Caco-2 (cell line): ENCODE measurements around the gene CSTPP1. TPM values are rescaled to one million over a fixed set of nuclear protein-coding genes. Genes with fewer than 3 reads are reported as not detected.

ENCODE experiments used
- BruUV-seq: library from RNA; stranded (reverse); fragments of 400-500 nt; replicated peaks from 2 replicates; lab custom pipeline; 2021; lab: Mats Ljungman, UMichigan
- CTCF ChIA-PET: fragments of 300-600 bp; sonication (Branson Sonifier 250); formaldehyde crosslinking; loops from one replicate; lab custom pipeline; 2022; ENCODE audit warnings: antibody characterized with exemption; lab: Charles Lee
- POLR2A ChIA-PET: fragments of 300-600 bp; sonication (Branson Sonifier 250); formaldehyde crosslinking; loops from one replicate; lab custom pipeline; 2022; ENCODE audit warnings: antibody characterized with exemption; lab: Charles Lee
- DNase-seq, 2 experiments: peaks; one replicate each; pipeline versions ENCODE4 v3.0.0 to v3.0.0-alpha.2; 2020 to 2022
- H3K27me3 ChIP-seq: replicated peaks from 2 replicates; pipeline ENCODE4 v1.6.0; 2011; ENCODE audit warnings: low read length; ENCODE audit not compliant: control insufficient read depth, insufficient read depth
- H3K36me3 ChIP-seq: 2 replicates; pipeline ENCODE4 v1.5.1; 2011; ENCODE audit warnings: low read length; ENCODE audit not compliant: control insufficient read depth, insufficient read depth
- H3K4me1 ChIP-seq: fragments of 250-450 bp; sonication (Bioruptor Pico); 2 replicates; pipeline ENCODE4 v1.5.1; 2020; ENCODE audit warnings: mild to moderate bottlenecking
- H3K4me3 ChIP-seq: 2 replicates; pipeline ENCODE4 v1.5.1; 2011; ENCODE audit warnings: low read depth, mild to moderate bottlenecking, control low read depth, low read length
- H3K9me3 ChIP-seq: fragments of 250-450 bp; sonication (Bioruptor Pico); 2 replicates; pipeline ENCODE4 v1.5.1; 2020; ENCODE audit warnings: mild to moderate bottlenecking, moderate library complexity
- H3K27ac Mint-ChIP-seq: one replicate; pipeline ENCODE4 v1.8.0; 2022; ENCODE audit warnings: mixed read lengths; ENCODE audit not compliant: unreplicated experiment
- H3K27me3 Mint-ChIP-seq: one replicate; pipeline ENCODE4 v1.8.0; 2022; ENCODE audit warnings: mixed read lengths; ENCODE audit not compliant: insufficient read depth, unreplicated experiment
- H3K36me3 Mint-ChIP-seq: one replicate; pipeline ENCODE4 v1.8.0; 2022; ENCODE audit warnings: mild to moderate bottlenecking, mixed read lengths; ENCODE audit not compliant: insufficient read depth, unreplicated experiment
- H3K4me1 Mint-ChIP-seq: one replicate; pipeline ENCODE4 v1.8.0; 2022; ENCODE audit warnings: low read depth, mixed read lengths; ENCODE audit not compliant: unreplicated experiment
- H3K4me3 Mint-ChIP-seq: one replicate; pipeline ENCODE4 v1.8.0; 2022; ENCODE audit warnings: mild to moderate bottlenecking, moderate library complexity, mixed read lengths; ENCODE audit not compliant: unreplicated experiment
- H3K9me3 Mint-ChIP-seq: one replicate; pipeline ENCODE4 v1.8.0; 2022; ENCODE audit warnings: mixed read lengths; ENCODE audit not compliant: unreplicated experiment
- intact Hi-C: fragments of 100-400 bp; cut with micrococcal nuclease; formaldehyde crosslinking; loops from one replicate; pipeline ENCODE4 v1.10.0; 2022; ENCODE audit not compliant: unreplicated experiment
- total RNA-seq: library from RNA; stranded (reverse); gene quantifications from 2 replicates; pipeline ENCODE4 v1.2.3, GENCODE V29; 2022
- TF ChIP-seq, protein P1 (sequence below), 2 experiments: fragments of 200-600 bp in 1 of 2; IDR thresholded peaks; 1 replicate in 1 of 2; 2 replicates in 1 of 2; pipeline versions ENCODE4 v1.5.1 to v1.8.0; 2011 to 2022; ENCODE audit warnings: antibody characterized with exemption in 1 of 2, control low read depth in 1 of 2, inconsistent platforms in 1 of 2, low read depth in 1 of 2, low read length in 1 of 2, mild to moderate bottlenecking in 1 of 2, moderate library complexity in 1 of 2; ENCODE audit not compliant: insufficient read depth in 1 of 2, severe bottlenecking in 1 of 2, unreplicated experiment in 1 of 2

Gene CSTPP1
- total RNA-seq, 1 experiment from 2014 or later: 22.9 TPM

DNA sequence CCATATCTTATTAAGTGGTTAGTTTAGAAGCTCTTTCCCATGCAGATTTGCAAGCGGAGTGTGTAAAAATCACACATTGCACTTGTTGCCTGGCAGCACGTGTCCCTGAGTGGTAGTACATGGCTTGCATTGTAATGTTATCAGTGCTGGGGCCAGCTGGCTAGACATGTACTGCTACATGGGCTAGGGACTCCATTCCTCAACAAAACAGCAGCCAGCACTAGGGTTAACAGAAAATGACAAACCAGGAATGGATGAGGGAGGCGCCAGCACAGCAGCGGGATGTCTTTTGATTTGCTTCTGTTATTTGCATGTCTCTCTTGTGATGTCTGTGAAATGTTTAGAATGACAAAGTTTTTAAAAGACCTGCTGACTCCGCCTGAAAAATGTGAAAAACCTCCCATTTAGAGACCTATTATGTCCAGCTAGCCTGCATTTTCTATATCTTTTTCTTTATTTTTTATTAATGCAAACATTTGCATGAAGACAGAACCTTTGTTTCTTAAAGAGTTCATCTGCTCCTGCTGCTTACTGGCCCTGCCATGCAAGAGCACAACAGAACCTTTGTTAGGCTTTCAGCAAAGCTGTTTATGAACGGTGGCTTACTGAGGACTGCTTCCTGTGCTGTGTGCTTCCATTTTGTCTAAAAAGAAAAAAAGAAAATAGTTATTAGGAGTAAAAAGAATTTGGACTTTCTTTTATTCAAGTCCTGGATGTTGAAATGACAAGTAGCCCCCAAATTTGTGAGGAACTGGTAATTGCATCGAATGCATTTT, 40.7 kb downstream of the CSTPP1 start:
- Histone ChIP-seq H3K36me3 (no peaks in the 10 kb centered on the region), H3K4me1 (peaks cover 20% of the 10 kb centered on the region), H3K27me3 (no peaks in the 10 kb centered on the region), H3K9me3 (no peaks in the 10 kb centered on the region), H3K4me3 (no peak overlapping the region)
- Mint-ChIP-seq H3K4me3 (no peak overlapping the region), H3K9me3 (no peaks in the 10 kb centered on the region), H3K27me3 (no peaks in the 10 kb centered on the region), H3K4me1 (peaks cover 10% of the 10 kb centered on the region), H3K27ac (no peak overlapping the region), H3K36me3 (no peaks in the 10 kb centered on the region)
- intact Hi-C loops: no loop called here
- POLR2A ChIA-PET: no interaction called here
- DNase-seq: no peak
- CTCF ChIA-PET: no interaction called here
- no TSS peak for BruUV-seq
- TF ChIP-seq, protein P1, sequence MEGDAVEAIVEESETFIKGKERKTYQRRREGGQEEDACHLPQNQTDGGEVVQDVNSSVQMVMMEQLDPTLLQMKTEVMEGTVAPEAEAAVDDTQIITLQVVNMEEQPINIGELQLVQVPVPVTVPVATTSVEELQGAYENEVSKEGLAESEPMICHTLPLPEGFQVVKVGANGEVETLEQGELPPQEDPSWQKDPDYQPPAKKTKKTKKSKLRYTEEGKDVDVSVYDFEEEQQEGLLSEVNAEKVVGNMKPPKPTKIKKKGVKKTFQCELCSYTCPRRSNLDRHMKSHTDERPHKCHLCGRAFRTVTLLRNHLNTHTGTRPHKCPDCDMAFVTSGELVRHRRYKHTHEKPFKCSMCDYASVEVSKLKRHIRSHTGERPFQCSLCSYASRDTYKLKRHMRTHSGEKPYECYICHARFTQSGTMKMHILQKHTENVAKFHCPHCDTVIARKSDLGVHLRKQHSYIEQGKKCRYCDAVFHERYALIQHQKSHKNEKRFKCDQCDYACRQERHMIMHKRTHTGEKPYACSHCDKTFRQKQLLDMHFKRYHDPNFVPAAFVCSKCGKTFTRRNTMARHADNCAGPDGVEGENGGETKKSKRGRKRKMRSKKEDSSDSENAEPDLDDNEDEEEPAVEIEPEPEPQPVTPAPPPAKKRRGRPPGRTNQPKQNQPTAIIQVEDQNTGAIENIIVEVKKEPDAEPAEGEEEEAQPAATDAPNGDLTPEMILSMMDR (IDR thresholded peaks at IDR 0.05; ENCODE audit: insufficient read depth in 1 of 2, low read depth in 1 of 2, low read length in 1 of 2, severe bottlenecking in 1 of 2, unreplicated experiment in 1 of 2): no peak

DNA sequence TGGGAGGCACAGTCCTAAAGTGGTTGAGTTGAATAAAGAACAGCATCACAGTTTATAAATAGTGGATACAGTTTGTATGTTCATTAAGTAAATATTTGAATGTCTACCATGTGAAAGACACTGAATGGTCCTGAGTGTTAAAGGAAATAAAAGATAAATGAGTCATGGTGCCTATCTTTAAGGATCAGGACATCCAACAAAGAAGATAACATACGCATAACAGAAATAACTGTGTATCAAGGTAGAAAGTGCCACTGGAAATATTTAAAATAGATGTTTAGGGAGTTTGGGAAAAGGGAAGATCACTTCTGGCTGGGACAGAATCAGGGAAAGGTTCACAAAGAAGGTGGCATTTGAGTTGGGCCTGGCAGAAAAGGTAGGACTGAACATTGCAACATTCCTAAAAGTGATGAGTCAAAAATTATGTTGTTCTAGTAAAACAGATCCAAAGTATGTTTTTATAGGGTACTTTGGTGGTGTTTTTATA, 41.5 kb downstream of the CSTPP1 start:
- no peaks in the 10 kb centered on the region for H3K27me3 Mint-ChIP-seq
- no peak overlapping the region for H3K4me3 Mint-ChIP-seq
- no peak overlapping the region for H3K27ac Mint-ChIP-seq
- Histone ChIP-seq H3K9me3 (no peaks in the 10 kb centered on the region), H3K27me3 (no peaks in the 10 kb centered on the region), H3K36me3 (no peaks in the 10 kb centered on the region), H3K4me3 (no peak overlapping the region), H3K4me1 (peaks cover 14% of the 10 kb centered on the region)
- H3K4me1 Mint-ChIP-seq: peaks cover 10% of the 10 kb centered on the region
- TF ChIP-seq, protein P1 (IDR thresholded peaks at IDR 0.05; ENCODE audit: insufficient read depth in 1 of 2, low read depth in 1 of 2, low read length in 1 of 2, severe bottlenecking in 1 of 2, unreplicated experiment in 1 of 2): no peak
- H3K9me3 Mint-ChIP-seq: no peaks in the 10 kb centered on the region
- no peaks in the 10 kb centered on the region for H3K36me3 Mint-ChIP-seq
- no TSS peak for BruUV-seq
- ChIA-PET CTCF (no interaction called here), POLR2A (no interaction called here)
- DNase-seq: no peak
- intact Hi-C loops: no loop called here

DNA sequence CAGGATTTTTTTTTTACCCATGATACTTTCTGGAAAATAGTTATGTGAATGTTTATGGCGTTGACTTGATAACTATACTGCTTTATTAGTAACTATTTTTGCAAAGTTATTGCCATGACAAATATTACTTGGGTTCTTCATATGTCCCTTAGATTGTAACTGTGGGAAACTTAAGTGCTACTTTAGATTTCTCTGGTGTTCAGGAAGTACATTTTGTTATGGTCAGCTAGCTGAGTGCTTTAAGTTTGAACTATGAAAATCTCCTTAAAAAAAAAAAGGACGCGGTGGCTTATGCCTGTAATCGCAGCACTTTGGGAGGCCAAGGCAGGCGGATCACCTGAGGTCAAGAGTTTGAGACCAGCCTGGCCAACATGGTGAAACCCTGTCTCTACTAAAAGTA, 42.8 kb downstream of the CSTPP1 start:
- TF ChIP-seq, protein P1 (IDR thresholded peaks at IDR 0.05; ENCODE audit: insufficient read depth in 1 of 2, low read depth in 1 of 2, low read length in 1 of 2, severe bottlenecking in 1 of 2, unreplicated experiment in 1 of 2): no peak
- DNase-seq: no peak

More for the DNA sequence above, 42.8 kb downstream of the CSTPP1 start:
- intact Hi-C loops: no loop called here
- Histone ChIP-seq H3K27me3 (no peaks in the 10 kb centered on the region), H3K36me3 (no peaks in the 10 kb centered on the region), H3K4me1 (peaks cover 18% of the 10 kb centered on the region), H3K4me3 (no peak overlapping the region), H3K9me3 (no peaks in the 10 kb centered on the region)
- Mint-ChIP-seq H3K9me3 (no peaks in the 10 kb centered on the region), H3K4me3 (no peak overlapping the region), H3K27ac (no peak overlapping the region), H3K4me1 (peaks cover 10% of the 10 kb centered on the region), H3K36me3 (no peaks in the 10 kb centered on the region), H3K27me3 (no peaks in the 10 kb centered on the region)
- BruUV-seq: no TSS peak
- ChIA-PET CTCF (no interaction called here), POLR2A (no interaction called here)
